ENCODE measurements around the gene ASB18.

GRCh38 chr2:236250909-236251579, 13.2 kb downstream of the ASB18 start:
- no peak for TF ChIP-seq CTCF (conservative IDR thresholded peaks at IDR 0.05; ENCODE audit: low read length)
- TF ChIP-seq EZH2phosphoT487 (IDR thresholded peaks at IDR 0.05; ENCODE audit: borderline replicate concordance): no peak

Measured in Loucy (cell line).